GM23338 (cell line): ENCODE data around the gene COX8A. TPM values are rescaled to one million over a fixed set of nuclear protein-coding genes. Genes with fewer than 3 reads are reported as not detected.

ENCODE experiments used
- ATAC-seq: fragments of 200-7000 bp; cut with Tn5 transposase; 3 replicates; pipeline ENCODE4 v1.9.1; 2020
- DNase-seq: peaks from one replicate; pipeline ENCODE4 v3.0.0-alpha.2; 2015; ENCODE audit warnings: low spot score
- H2AFZ ChIP-seq: fragments of 200-600 bp; sonication (generic); 2 replicates; pipeline ENCODE4 v1.8.0; 2016; ENCODE audit warnings: antibody characterized with exemption, mild to moderate bottlenecking, moderate library complexity
- H3F3A ChIP-seq: fragments of 200-600 bp; sonication (generic); replicated peaks from 2 replicates; pipeline ENCODE4 v1.8.0; 2017; ENCODE audit warnings: antibody characterized with exemption, mixed run types, low read depth
- H3K27ac ChIP-seq: fragments of 200-600 bp; sonication (generic); 2 replicates; pipeline ENCODE4 v1.6.1; 2016; ENCODE audit warnings: low read depth
- H3K27me3 ChIP-seq: fragments of 200-600 bp; sonication (generic); 2 replicates; pipeline ENCODE4 v1.8.0; 2016; ENCODE audit warnings: mild to moderate bottlenecking, mixed run types, moderate library complexity; ENCODE audit not compliant: insufficient read depth
- H3K36me3 ChIP-seq: fragments of 200-600 bp; sonication (generic); 2 replicates; pipeline ENCODE4 v1.8.0; 2016; ENCODE audit warnings: mild to moderate bottlenecking; ENCODE audit not compliant: insufficient read depth
- H3K4me1 ChIP-seq: fragments of 200-600 bp; sonication (generic); 2 replicates; pipeline ENCODE4 v1.8.0; 2016; ENCODE audit warnings: mild to moderate bottlenecking, moderate library complexity; ENCODE audit not compliant: insufficient read depth
- H3K4me2 ChIP-seq: fragments of 200-600 bp; sonication (generic); 2 replicates; pipeline ENCODE4 v1.7.1; 2017; ENCODE audit warnings: mixed run types
- H3K4me3 ChIP-seq: fragments of 200-600 bp; sonication (generic); 2 replicates; pipeline ENCODE4 v1.6.1; 2016; ENCODE audit warnings: mixed run types
- H3K79me2 ChIP-seq: fragments of 200-600 bp; sonication (generic); replicated peaks from 2 replicates; pipeline ENCODE4 v1.8.0; 2017; ENCODE audit warnings: mild to moderate bottlenecking; ENCODE audit not compliant: insufficient read depth
- H3K9me2 ChIP-seq: fragments of 200-600 bp; sonication (generic); 2 replicates; pipeline ENCODE4 v1.8.0; 2017; ENCODE audit not compliant: insufficient read depth
- H4K20me1 ChIP-seq: fragments of 200-600 bp; sonication (generic); replicated peaks from 2 replicates; pipeline ENCODE4 v1.8.0; 2017; ENCODE audit warnings: mild to moderate bottlenecking; ENCODE audit not compliant: insufficient read depth
- H3K27ac Mint-ChIP-seq: 2 replicates; pipeline ENCODE4 v1.8.0; 2020; ENCODE audit warnings: inconsistent platforms, mild to moderate bottlenecking, moderate library complexity, mixed read lengths
- H3K27me3 Mint-ChIP-seq: 3 replicates; pipeline ENCODE4 v1.8.0; 2022; ENCODE audit warnings: low read depth, mild to moderate bottlenecking, moderate library complexity, mixed read lengths, inconsistent platforms; ENCODE audit not compliant: insufficient read depth, poor library complexity
- H3K36me3 Mint-ChIP-seq: 3 replicates; pipeline ENCODE4 v1.8.0; 2021; ENCODE audit warnings: low read depth, mild to moderate bottlenecking, inconsistent platforms, moderate library complexity, mixed read lengths
- H3K4me1 Mint-ChIP-seq: 3 replicates; pipeline ENCODE4 v1.8.0; 2020; ENCODE audit warnings: mild to moderate bottlenecking, inconsistent platforms, mixed read lengths
- H3K4me3 Mint-ChIP-seq: 3 replicates; pipeline ENCODE4 v1.8.0; 2021; ENCODE audit warnings: moderate library complexity, mild to moderate bottlenecking, inconsistent platforms, mixed read lengths
- H3K9me3 Mint-ChIP-seq: 3 replicates; pipeline ENCODE4 v1.8.0; 2020; ENCODE audit warnings: moderate library complexity, mild to moderate bottlenecking, inconsistent platforms, mixed read lengths
- CREB1 ChIP-seq: fragments of 250-450 bp; sonication (Bioruptor Pico); IDR thresholded peaks from 2 replicates; pipeline ENCODE4 v1.5.0; 2020; ENCODE audit warnings: low read depth, mild to moderate bottlenecking, moderate library complexity
- CTCF ChIP-seq, 2 experiments: fragments of 200-600 bp in 1 of 2; sonication (generic) in 1 of 2; conservative IDR thresholded peaks; 2 replicates each; pipeline versions ENCODE4 v1.5.1 to v1.6.1; 2016 to 2017; ENCODE audit warnings: antibody characterized with exemption in 2 of 2, low read depth in 2 of 2, mild to moderate bottlenecking in 2 of 2, moderate library complexity in 1 of 2
- EZH2 ChIP-seq: fragments of 200-600 bp; sonication (generic); IDR thresholded peaks from one replicate; pipeline ENCODE4 v1.8.0; 2017; ENCODE audit warnings: antibody characterized with exemption, mild to moderate bottlenecking, low read depth; ENCODE audit not compliant: unreplicated experiment
- EZH2phosphoT487 ChIP-seq: fragments of 200-600 bp; sonication (generic); IDR thresholded peaks from one replicate; pipeline ENCODE4 v1.8.1; 2018; ENCODE audit warnings: antibody characterized with exemption; ENCODE audit not compliant: unreplicated experiment
- JUNB ChIP-seq: IDR thresholded peaks from one replicate; pipeline ENCODE4 v1.6.1; 2016; ENCODE audit warnings: antibody characterized with exemption; ENCODE audit not compliant: unreplicated experiment
- NANOG ChIP-seq: IDR thresholded peaks from 2 replicates; pipeline ENCODE4 v1.6.1; 2016; ENCODE audit warnings: antibody characterized with exemption, borderline replicate concordance
- POLR2AphosphoS5 ChIP-seq: IDR thresholded peaks from 2 replicates; pipeline ENCODE4 v1.6.1; 2016; ENCODE audit warnings: antibody characterized with exemption, low read depth
- ZNF114 ChIP-seq: fragments of 250-450 bp; sonication (Bioruptor Pico); IDR thresholded peaks from 2 replicates; pipeline ENCODE4 v1.5.0; 2020; ENCODE audit warnings: mild to moderate bottlenecking, moderate library complexity
- ZNF331 ChIP-seq: fragments of 250-450 bp; sonication (Bioruptor Pico); IDR thresholded peaks from 2 replicates; pipeline ENCODE4 v1.5.0; 2020; ENCODE audit warnings: low read depth, mild to moderate bottlenecking, moderate library complexity
- polyA plus RNA-seq: library from polyadenylated mRNA; unstranded; fragments of >200 nt; fragmentation: Nextera tagmentation; extraction: Ambion mirVana; gene quantifications from 2 replicates; pipeline ENCODE4 v1.2.1, GENCODE V29; 2016
- total RNA-seq: library from RNA; depleted of rRNA; stranded (reverse); fragments of >200 nt; shearing (Covaris generic); gene quantifications from 2 replicates; pipeline ENCODE4 v1.2.3, GENCODE V29; 2014
- TF ChIP-seq, protein P1 (sequence below): IDR thresholded peaks from one replicate; pipeline ENCODE4 v1.6.1; 2018; ENCODE audit warnings: antibody characterized with exemption; ENCODE audit not compliant: unreplicated experiment
- TF ChIP-seq, protein P2 (sequence below): IDR thresholded peaks from 2 replicates; pipeline ENCODE4 v1.6.1; 2016; ENCODE audit warnings: antibody characterized with exemption

COX8A gene
- total and polyA plus RNA-seq, 2 experiments from 2014 or later, result 427 to 483 TPM

- Mint-ChIP-seq H3K36me3 (peaks cover 80% of the 10 kb centered on the region), H3K4me1 (peaks cover 13% of the 10 kb centered on the region), H3K9me3 (no peaks in the 10 kb centered on the region; the same call in 2 of the 3 replicates), H3K27me3 (peaks cover 10% of the 10 kb centered on the region), H3K4me3 (no peak overlapping the region), H3K27ac (no peak overlapping the region)
- Histone ChIP-seq H3K9me2 (no peaks in the 10 kb centered on the region), H3K4me1 (peaks cover 9% of the 10 kb centered on the region; the same call in 1 of the 2 replicates), H3K27me3 (no peaks in the 10 kb centered on the region), H3K4me3 (no peak overlapping the region), H3K4me2 (no peak overlapping the region), H3K36me3 (peaks cover 12% of the 10 kb centered on the region; the same call in 1 of the 2 replicates), H3K27ac (no peak overlapping the region), H2AFZ (no peak overlapping the region), H4K20me1 (peaks cover 23% of the 10 kb centered on the region), H3K79me2 (peaks cover 36% of the 10 kb centered on the region), H3F3A (peaks cover 28% of the 10 kb centered on the region)
- DNase-seq (no peak), ATAC-seq (no peak)
- TF ChIP-seq ZNF331 (CRISPR knock-in tag) (no peak), EZH2 (no peak), POLR2AphosphoS5 (no peak), ZNF114 (CRISPR knock-in tag) (no peak), CTCF (conservative IDR thresholded peaks at IDR 0.05; ENCODE audit: low read depth in 2 of 2) (no peak)
- TF ChIP-seq, protein P1, sequence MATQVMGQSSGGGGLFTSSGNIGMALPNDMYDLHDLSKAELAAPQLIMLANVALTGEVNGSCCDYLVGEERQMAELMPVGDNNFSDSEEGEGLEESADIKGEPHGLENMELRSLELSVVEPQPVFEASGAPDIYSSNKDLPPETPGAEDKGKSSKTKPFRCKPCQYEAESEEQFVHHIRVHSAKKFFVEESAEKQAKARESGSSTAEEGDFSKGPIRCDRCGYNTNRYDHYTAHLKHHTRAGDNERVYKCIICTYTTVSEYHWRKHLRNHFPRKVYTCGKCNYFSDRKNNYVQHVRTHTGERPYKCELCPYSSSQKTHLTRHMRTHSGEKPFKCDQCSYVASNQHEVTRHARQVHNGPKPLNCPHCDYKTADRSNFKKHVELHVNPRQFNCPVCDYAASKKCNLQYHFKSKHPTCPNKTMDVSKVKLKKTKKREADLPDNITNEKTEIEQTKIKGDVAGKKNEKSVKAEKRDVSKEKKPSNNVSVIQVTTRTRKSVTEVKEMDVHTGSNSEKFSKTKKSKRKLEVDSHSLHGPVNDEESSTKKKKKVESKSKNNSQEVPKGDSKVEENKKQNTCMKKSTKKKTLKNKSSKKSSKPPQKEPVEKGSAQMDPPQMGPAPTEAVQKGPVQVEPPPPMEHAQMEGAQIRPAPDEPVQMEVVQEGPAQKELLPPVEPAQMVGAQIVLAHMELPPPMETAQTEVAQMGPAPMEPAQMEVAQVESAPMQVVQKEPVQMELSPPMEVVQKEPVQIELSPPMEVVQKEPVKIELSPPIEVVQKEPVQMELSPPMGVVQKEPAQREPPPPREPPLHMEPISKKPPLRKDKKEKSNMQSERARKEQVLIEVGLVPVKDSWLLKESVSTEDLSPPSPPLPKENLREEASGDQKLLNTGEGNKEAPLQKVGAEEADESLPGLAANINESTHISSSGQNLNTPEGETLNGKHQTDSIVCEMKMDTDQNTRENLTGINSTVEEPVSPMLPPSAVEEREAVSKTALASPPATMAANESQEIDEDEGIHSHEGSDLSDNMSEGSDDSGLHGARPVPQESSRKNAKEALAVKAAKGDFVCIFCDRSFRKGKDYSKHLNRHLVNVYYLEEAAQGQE, result no peak
- TF ChIP-seq, protein P2, sequence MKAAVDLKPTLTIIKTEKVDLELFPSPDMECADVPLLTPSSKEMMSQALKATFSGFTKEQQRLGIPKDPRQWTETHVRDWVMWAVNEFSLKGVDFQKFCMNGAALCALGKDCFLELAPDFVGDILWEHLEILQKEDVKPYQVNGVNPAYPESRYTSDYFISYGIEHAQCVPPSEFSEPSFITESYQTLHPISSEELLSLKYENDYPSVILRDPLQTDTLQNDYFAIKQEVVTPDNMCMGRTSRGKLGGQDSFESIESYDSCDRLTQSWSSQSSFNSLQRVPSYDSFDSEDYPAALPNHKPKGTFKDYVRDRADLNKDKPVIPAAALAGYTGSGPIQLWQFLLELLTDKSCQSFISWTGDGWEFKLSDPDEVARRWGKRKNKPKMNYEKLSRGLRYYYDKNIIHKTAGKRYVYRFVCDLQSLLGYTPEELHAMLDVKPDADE, result no peak
Measured at GRCh38 chr11:63991558-63991957, 17.1 kb downstream of the COX8A start.

DNA sequence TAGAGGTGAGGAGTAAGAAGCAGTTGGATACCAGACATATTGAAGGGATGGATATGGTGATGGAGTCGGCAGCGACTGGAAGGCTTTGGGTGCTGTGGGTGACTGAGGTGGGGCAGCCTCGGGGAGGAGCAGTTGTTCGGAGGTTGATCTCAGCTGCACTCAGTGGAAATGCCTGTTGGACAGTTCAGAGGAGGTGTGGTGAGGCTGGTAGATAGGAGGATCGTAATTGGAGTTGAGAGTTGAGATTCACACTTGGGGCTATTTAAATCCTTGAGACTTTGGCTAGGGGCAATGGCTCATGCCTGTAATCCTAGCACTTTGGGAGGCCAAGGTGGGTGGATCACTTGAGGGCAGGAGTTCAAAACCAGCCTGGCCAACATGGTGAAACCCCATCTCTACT, 18.7 kb downstream of the COX8A start:
- Histone ChIP-seq H3K4me1 (peaks cover 8% of the 10 kb centered on the region), H3K27ac (no peak overlapping the region), H3K9me2 (no peaks in the 10 kb centered on the region), H3K79me2 (peaks cover 22% of the 10 kb centered on the region), H3K36me3 (peaks cover 11% of the 10 kb centered on the region; the same call in 1 of the 2 replicates), H3K4me3 (no peak overlapping the region), H3F3A (peaks cover 25% of the 10 kb centered on the region), H3K27me3 (no peaks in the 10 kb centered on the region), H4K20me1 (peaks cover 13% of the 10 kb centered on the region), H2AFZ (no peak overlapping the region), H3K4me2 (no peak overlapping the region)
- Mint-ChIP-seq H3K27me3 (peaks cover 9% of the 10 kb centered on the region), H3K36me3 (peaks cover 83% of the 10 kb centered on the region), H3K4me1 (peaks cover 14% of the 10 kb centered on the region), H3K27ac (no peak overlapping the region), H3K4me3 (no peak overlapping the region), H3K9me3 (no peaks in the 10 kb centered on the region; the same call in 2 of the 3 replicates)
- ATAC-seq (no peak), DNase-seq (no peak)
- no peak for TF ChIP-seq NANOG
- no peak for TF ChIP-seq ZNF331 (CRISPR knock-in tag)
- no peak for TF ChIP-seq JUNB
- TF ChIP-seq CTCF (conservative IDR thresholded peaks at IDR 0.05; ENCODE audit: low read depth in 2 of 2), result no peak
- TF ChIP-seq ZNF114 (CRISPR knock-in tag), result no peak
- TF ChIP-seq EZH2phosphoT487, result no peak
- TF ChIP-seq POLR2AphosphoS5, result no peak
- TF ChIP-seq CREB1 (CRISPR knock-in tag), result no peak
- no peak for TF ChIP-seq EZH2
- TF ChIP-seq, protein P1, result no peak
